NCI-H524 treated with DMSO at 0.1 percent for 48 hours (cell line): Measurements from ENCODE around the gene LGR5.

Experiments used
- DNase-seq: peaks from one replicate; lab custom pipeline; 2025; lab: John Stamatoyannopoulos, UW

Gene LGR5

GRCh38 chr12:71438670-71439361, 782 bp upstream of the LGR5 start:
- DNase-seq, result no peak

- DNase-seq, result no peak
Observed at GRCh38 chr12:71439362-71439612, 311 bp upstream of the LGR5 start.

GRCh38 chr12:71440345-71440762, 756 bp downstream of the LGR5 start:
- no peak for DNase-seq

- DNase-seq, result no peak
Observed at GRCh38 chr12:71440763-71441748, 1.5 kb downstream of the LGR5 start.

- no peak for DNase-seq
Observed at GRCh38 chr12:71441836-71442566, 2.4 kb downstream of the LGR5 start.

- DNase-seq, result no peak
Observed at GRCh38 chr12:71442567-71442931, 3.0 kb downstream of the LGR5 start.

GRCh38 chr12:71445071-71445470, 5.5 kb downstream of the LGR5 start:
- DNase-seq, result no peak

GRCh38 chr12:71447691-71448132, 8.1 kb downstream of the LGR5 start:
- no peak for DNase-seq

GRCh38 chr12:71448150-71448581, 8.6 kb downstream of the LGR5 start:
- DNase-seq, result no peak

GRCh38 chr12:71449373-71450070, 9.9 kb downstream of the LGR5 start:
- no peak for DNase-seq

- no peak for DNase-seq
Observed at GRCh38 chr12:71452006-71452405, 12.4 kb downstream of the LGR5 start.

- DNase-seq, result no peak
Observed at GRCh38 chr12:71455028-71455737, 15.6 kb downstream of the LGR5 start.

- no peak for DNase-seq
Observed at GRCh38 chr12:71456316-71456715, 16.7 kb downstream of the LGR5 start.

GRCh38 chr12:71456990-71457389, 17.4 kb downstream of the LGR5 start:
- no peak for DNase-seq

- no peak for DNase-seq
Observed at GRCh38 chr12:71460318-71460717, 20.7 kb downstream of the LGR5 start.

- no peak for DNase-seq
Observed at GRCh38 chr12:71460850-71461609, 21.4 kb downstream of the LGR5 start.

GRCh38 chr12:71461787-71462328, 22.3 kb downstream of the LGR5 start:
- DNase-seq, result no peak

GRCh38 chr12:71465796-71466195, 26.2 kb downstream of the LGR5 start:
- no peak for DNase-seq

- DNase-seq, result no peak
Observed at GRCh38 chr12:71469258-71469750, 29.7 kb downstream of the LGR5 start.

GRCh38 chr12:71472441-71472911, 32.9 kb downstream of the LGR5 start:
- no peak for DNase-seq
